ACHN (cell line): Measurements from ENCODE around the gene PIAS1.
A peak's percentile ranks its signal among the peaks of the same experiment; 100 is the strongest.
"Not testable (repeated sequence)": the region's sequence is repeated elsewhere in the genome, so short reads cannot be mapped to it uniquely, and the experiment has no call there.

Experiments used
- DNase-seq: peaks from one replicate; pipeline ENCODE4 v3.0.0-alpha.2; 2015
- in situ Hi-C: cut with HindIII; loops from 2 replicates; pipeline ENCODE4 v1.10.0; 2017; ENCODE audit warnings: low sequenced_read_pairs, low pct_ligation_motif_present, low pct_unique_long_range_greater_than_20kb

PIAS1 gene

GRCh38 chr15:68220967-68221366, 166.9 kb downstream of the PIAS1 start:
- no peak for DNase-seq
- in situ Hi-C loops = no loop called here

- DNase-seq, in situ Hi-C loops: not testable (repeated sequence)
These were observed 167.7 kb downstream of the PIAS1 start for GRCh38 chr15:68221530-68222431.

- DNase-seq, in situ Hi-C loops: not testable (repeated sequence)
These were observed 168.3 kb downstream of the PIAS1 start for GRCh38 chr15:68222432-68222743.

GRCh38 chr15:68223171-68223570, 169.1 kb downstream of the PIAS1 start:
- DNase-seq = no peak
- in situ Hi-C loops = no loop called here

- in situ Hi-C loops = no loop called here
- DNase-seq = no peak
These were observed 170.0 kb downstream of the PIAS1 start for GRCh38 chr15:68224108-68224507.

GRCh38 chr15:68224546-68225250, 170.6 kb downstream of the PIAS1 start:
- no peak for DNase-seq
- in situ Hi-C loops = no loop called here

GRCh38 chr15:68225442-68225841, 171.3 kb downstream of the PIAS1 start:
- DNase-seq, in situ Hi-C loops: not testable (repeated sequence)

GRCh38 chr15:68227643-68228142, 173.6 kb downstream of the PIAS1 start:
- no peak for DNase-seq
- in situ Hi-C loops = no loop called here

- in situ Hi-C loops = no loop called here
- DNase-seq = peak; percentile 34
These were observed 174.2 kb downstream of the PIAS1 start for GRCh38 chr15:68228143-68228970.

GRCh38 chr15:68228971-68229385, 174.9 kb downstream of the PIAS1 start:
- in situ Hi-C loops = no loop called here
- DNase-seq = no peak

- in situ Hi-C loops = no loop called here
- DNase-seq = peak; percentile 76
These were observed 175.5 kb downstream of the PIAS1 start, which contains the start of gene CLN6 for GRCh38 chr15:68229386-68230156. CLN6 (minus strand) TSS chr15:68229728; CDS start chr15:68229584, 144 bp downstream.

GRCh38 chr15:68230157-68231100, 176.3 kb downstream of the PIAS1 start:
- DNase-seq = no peak
- in situ Hi-C loops = no loop called here

- DNase-seq = no peak
These were observed 177.1 kb downstream of the PIAS1 start for GRCh38 chr15:68231102-68231818.

GRCh38 chr15:68232449-68232848, 178.3 kb downstream of the PIAS1 start:
- DNase-seq = no peak
- in situ Hi-C loops = no loop called here

More at GRCh38 chr15:68231102-68231818, 177.1 kb downstream of the PIAS1 start:
- in situ Hi-C loops = no loop called here

- in situ Hi-C loops = no loop called here
- no peak for DNase-seq
These were observed 178.8 kb downstream of the PIAS1 start for GRCh38 chr15:68232937-68233336.

GRCh38 chr15:68234060-68234459, 179.9 kb downstream of the PIAS1 start:
- no peak for DNase-seq
- in situ Hi-C loops = no loop called here
